Measurements from ENCODE around the gene ADARB2.

DNA sequence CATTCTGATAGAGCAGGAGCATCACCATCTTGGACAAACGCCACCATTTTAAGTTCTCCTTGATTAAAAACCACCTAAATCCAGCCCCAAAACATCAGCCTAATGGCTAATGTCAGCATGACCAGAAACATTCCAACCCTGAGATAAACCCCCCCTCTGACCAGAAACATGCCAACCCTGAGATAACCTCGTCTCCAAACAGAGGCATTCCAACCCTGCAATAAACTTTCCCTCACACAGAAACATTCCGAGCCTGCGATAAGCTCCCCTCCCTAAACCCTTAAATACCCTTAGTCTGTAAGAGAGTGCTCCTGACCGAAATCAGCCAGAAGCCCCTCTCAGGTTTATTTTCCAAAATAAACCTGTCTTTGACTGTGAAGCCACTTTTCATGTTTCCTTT is 76.5 kb downstream of the ADARB2 start:
- TF ChIP-seq EZH2phosphoT487 (IDR thresholded peaks at IDR 0.05; ENCODE audit: borderline replicate concordance, low read depth), result no peak
- TF ChIP-seq, protein P1, sequence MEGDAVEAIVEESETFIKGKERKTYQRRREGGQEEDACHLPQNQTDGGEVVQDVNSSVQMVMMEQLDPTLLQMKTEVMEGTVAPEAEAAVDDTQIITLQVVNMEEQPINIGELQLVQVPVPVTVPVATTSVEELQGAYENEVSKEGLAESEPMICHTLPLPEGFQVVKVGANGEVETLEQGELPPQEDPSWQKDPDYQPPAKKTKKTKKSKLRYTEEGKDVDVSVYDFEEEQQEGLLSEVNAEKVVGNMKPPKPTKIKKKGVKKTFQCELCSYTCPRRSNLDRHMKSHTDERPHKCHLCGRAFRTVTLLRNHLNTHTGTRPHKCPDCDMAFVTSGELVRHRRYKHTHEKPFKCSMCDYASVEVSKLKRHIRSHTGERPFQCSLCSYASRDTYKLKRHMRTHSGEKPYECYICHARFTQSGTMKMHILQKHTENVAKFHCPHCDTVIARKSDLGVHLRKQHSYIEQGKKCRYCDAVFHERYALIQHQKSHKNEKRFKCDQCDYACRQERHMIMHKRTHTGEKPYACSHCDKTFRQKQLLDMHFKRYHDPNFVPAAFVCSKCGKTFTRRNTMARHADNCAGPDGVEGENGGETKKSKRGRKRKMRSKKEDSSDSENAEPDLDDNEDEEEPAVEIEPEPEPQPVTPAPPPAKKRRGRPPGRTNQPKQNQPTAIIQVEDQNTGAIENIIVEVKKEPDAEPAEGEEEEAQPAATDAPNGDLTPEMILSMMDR (IDR thresholded peaks at IDR 0.05), result no peak
- TF ChIP-seq NRF1 (IDR thresholded peaks at IDR 0.05; ENCODE audit: low read depth, low read length), result no peak
- no peak for TF ChIP-seq POLR2AphosphoS5 (IDR thresholded peaks at IDR 0.05; ENCODE audit: low read depth, low read length)
- no peak for TF ChIP-seq ELF1 (IDR thresholded peaks at IDR 0.05)
- no peak for TF ChIP-seq GABPA (IDR thresholded peaks at IDR 0.05; ENCODE audit: low read depth)
- TF ChIP-seq, protein P2, sequence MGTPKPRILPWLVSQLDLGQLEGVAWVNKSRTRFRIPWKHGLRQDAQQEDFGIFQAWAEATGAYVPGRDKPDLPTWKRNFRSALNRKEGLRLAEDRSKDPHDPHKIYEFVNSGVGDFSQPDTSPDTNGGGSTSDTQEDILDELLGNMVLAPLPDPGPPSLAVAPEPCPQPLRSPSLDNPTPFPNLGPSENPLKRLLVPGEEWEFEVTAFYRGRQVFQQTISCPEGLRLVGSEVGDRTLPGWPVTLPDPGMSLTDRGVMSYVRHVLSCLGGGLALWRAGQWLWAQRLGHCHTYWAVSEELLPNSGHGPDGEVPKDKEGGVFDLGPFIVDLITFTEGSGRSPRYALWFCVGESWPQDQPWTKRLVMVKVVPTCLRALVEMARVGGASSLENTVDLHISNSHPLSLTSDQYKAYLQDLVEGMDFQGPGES (IDR thresholded peaks at IDR 0.05; ENCODE audit: low read depth, low read length), result no peak
